Fibroblast of skin of right quadriceps (primary cell): ENCODE data around the gene CDHR4.
A peak's percentile ranks its signal among the peaks of the same experiment; 100 is the strongest.
"Not testable (repeated sequence)": the region's sequence is repeated elsewhere in the genome, so short reads cannot be mapped to it uniquely, and the experiment has no call there.

ENCODE experiments used
- DNase-seq: peaks from one replicate; pipeline ENCODE4 v3.0.0-alpha.2; 2013

The CDHR4 gene

GRCh38 chr3:49799761-49800160, at the start of gene CDHR4:
CDHR4 (minus strand) TSS chr3:49799873; CDS start chr3:49799812, 61 bp downstream.
- DNase-seq, result peak; percentile 65

- no peak for DNase-seq
Measured at GRCh38 chr3:49845694-49846093, 46.0 kb upstream of the CDHR4 start.

- DNase-seq, result no peak
Measured at GRCh38 chr3:49844464-49845183, 45.0 kb upstream of the CDHR4 start.

GRCh38 chr3:49842843-49843517, 43.3 kb upstream of the CDHR4 start:
- no peak for DNase-seq

GRCh38 chr3:49841806-49842205, 42.1 kb upstream of the CDHR4 start:
- DNase-seq, result no peak

GRCh38 chr3:49841126-49841696, 41.5 kb upstream of the CDHR4 start:
- DNase-seq, result peak; percentile 10

GRCh38 chr3:49840388-49840787, 40.7 kb upstream of the CDHR4 start:
- peak; percentile 13 for DNase-seq

- peak; percentile 73 for DNase-seq
Measured at GRCh38 chr3:49839193-49839809, 39.6 kb upstream of the CDHR4 start.

GRCh38 chr3:49831341-49831740, 31.7 kb upstream of the CDHR4 start:
- DNase-seq, result no peak

GRCh38 chr3:49826016-49826415, 26.3 kb upstream of the CDHR4 start:
- DNase-seq, result no peak

- not testable (repeated sequence) for DNase-seq
Measured at GRCh38 chr3:49823131-49823530, 23.5 kb upstream of the CDHR4 start.

- peak; percentile 83 for DNase-seq
Measured at GRCh38 chr3:49813497-49814174, 14.0 kb upstream of the CDHR4 start, which contains the start of gene UBA7. UBA7 (minus strand) TSS chr3:49813953; CDS start chr3:49813787, 166 bp downstream.

GRCh38 chr3:49812916-49813496, 13.3 kb upstream of the CDHR4 start:
- DNase-seq, result no peak

- peak; percentile 34 for DNase-seq
Measured at GRCh38 chr3:49807431-49808114, 7.9 kb upstream of the CDHR4 start.

GRCh38 chr3:49806850-49807249, 7.2 kb upstream of the CDHR4 start:
- DNase-seq, result no peak

- peak; percentile 89 for DNase-seq
Measured at GRCh38 chr3:49805897-49806701, 6.4 kb upstream of the CDHR4 start.

GRCh38 chr3:49805367-49805782, 5.7 kb upstream of the CDHR4 start:
- peak; percentile 98 for DNase-seq

GRCh38 chr3:49804141-49805041, 4.7 kb upstream of the CDHR4 start:
- peak; percentile 22 for DNase-seq

- peak; percentile 56 for DNase-seq
Measured at GRCh38 chr3:49803465-49804140, 3.9 kb upstream of the CDHR4 start.
